ENCODE data around the gene SDK2. TPM values are rescaled to one million over a fixed set of nuclear protein-coding genes. Genes with fewer than 3 reads are reported as not detected.

The SDK2 gene
- total and polyA plus RNA-seq, 9 of the 15 experiments (the other 6 are each of a cell fraction or from before 2014, with no cell fraction given), result 0.04 TPM; not detected in 8

DNA sequence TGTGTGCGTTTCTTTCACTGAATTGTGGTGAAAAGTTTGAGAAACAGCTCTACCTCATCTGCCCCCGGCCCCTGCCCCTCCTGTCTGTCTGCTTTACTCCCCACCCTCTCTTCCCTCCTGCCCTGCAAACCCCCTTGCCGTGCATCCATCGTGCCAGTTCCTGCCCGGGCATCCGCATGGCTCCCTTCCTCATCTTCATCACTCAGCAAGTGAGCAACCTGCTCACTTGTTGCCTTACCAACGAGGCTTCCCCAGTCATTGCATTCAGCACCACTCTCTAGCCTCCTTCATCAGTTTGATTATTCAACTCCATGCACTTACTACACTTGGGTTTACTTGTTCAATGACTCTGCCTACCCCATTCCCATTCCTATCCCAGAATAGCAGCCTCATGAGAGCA is 34.8 kb upstream of the SDK2 start (continued):
- TF ChIP-seq ZBTB7A (IDR thresholded peaks at IDR 0.05; ENCODE audit: borderline replicate concordance, control insufficient read depth, low read depth, low read length) (no peak), NFXL1 (CRISPR knock-in tag; IDR thresholded peaks at IDR 0.05) (no peak), HMGN3 (IDR thresholded peaks at IDR 0.05; ENCODE audit: borderline replicate concordance, extremely low read depth, insufficient read length, low read depth, low read length) (no peak), CHD2 (IDR thresholded peaks at IDR 0.05; ENCODE audit: low read depth, low read length) (no peak), LEF1 (IDR thresholded peaks at IDR 0.05) (no peak), BRF1 (IDR thresholded peaks at IDR 0.05; ENCODE audit: borderline replicate concordance, extremely low read depth, insufficient read length) (no peak), ZNF24 (IDR thresholded peaks at IDR 0.05) (no peak), SNRNP70 (optimal IDR thresholded peaks at IDR 0.05; ENCODE audit: low read depth, low read length) (no peak), ZKSCAN1 (IDR thresholded peaks at IDR 0.05; ENCODE audit: low read depth, low read length) (no peak), KLF6 (CRISPR knock-in tag; IDR thresholded peaks at IDR 0.05; ENCODE audit: borderline replicate concordance) (no peak), KAT2B (IDR thresholded peaks at IDR 0.05; ENCODE audit: low read depth, low read length) (no peak)
- TF ChIP-seq, protein P1, sequence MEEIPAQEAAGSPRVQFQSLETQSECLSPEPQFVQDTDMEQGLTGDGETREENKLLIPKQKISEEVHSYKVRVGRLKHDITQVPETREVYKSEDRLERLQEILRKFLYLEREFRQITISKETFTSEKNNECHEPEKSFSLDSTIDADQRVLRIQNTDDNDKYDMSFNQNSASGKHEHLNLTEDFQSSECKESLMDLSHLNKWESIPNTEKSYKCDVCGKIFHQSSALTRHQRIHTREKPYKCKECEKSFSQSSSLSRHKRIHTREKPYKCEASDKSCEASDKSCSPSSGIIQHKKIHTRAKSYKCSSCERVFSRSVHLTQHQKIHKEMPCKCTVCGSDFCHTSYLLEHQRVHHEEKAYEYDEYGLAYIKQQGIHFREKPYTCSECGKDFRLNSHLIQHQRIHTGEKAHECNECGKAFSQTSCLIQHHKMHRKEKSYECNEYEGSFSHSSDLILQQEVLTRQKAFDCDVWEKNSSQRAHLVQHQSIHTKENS (CRISPR knock-in tag; IDR thresholded peaks at IDR 0.05), result no peak
- TF ChIP-seq, protein P2, sequence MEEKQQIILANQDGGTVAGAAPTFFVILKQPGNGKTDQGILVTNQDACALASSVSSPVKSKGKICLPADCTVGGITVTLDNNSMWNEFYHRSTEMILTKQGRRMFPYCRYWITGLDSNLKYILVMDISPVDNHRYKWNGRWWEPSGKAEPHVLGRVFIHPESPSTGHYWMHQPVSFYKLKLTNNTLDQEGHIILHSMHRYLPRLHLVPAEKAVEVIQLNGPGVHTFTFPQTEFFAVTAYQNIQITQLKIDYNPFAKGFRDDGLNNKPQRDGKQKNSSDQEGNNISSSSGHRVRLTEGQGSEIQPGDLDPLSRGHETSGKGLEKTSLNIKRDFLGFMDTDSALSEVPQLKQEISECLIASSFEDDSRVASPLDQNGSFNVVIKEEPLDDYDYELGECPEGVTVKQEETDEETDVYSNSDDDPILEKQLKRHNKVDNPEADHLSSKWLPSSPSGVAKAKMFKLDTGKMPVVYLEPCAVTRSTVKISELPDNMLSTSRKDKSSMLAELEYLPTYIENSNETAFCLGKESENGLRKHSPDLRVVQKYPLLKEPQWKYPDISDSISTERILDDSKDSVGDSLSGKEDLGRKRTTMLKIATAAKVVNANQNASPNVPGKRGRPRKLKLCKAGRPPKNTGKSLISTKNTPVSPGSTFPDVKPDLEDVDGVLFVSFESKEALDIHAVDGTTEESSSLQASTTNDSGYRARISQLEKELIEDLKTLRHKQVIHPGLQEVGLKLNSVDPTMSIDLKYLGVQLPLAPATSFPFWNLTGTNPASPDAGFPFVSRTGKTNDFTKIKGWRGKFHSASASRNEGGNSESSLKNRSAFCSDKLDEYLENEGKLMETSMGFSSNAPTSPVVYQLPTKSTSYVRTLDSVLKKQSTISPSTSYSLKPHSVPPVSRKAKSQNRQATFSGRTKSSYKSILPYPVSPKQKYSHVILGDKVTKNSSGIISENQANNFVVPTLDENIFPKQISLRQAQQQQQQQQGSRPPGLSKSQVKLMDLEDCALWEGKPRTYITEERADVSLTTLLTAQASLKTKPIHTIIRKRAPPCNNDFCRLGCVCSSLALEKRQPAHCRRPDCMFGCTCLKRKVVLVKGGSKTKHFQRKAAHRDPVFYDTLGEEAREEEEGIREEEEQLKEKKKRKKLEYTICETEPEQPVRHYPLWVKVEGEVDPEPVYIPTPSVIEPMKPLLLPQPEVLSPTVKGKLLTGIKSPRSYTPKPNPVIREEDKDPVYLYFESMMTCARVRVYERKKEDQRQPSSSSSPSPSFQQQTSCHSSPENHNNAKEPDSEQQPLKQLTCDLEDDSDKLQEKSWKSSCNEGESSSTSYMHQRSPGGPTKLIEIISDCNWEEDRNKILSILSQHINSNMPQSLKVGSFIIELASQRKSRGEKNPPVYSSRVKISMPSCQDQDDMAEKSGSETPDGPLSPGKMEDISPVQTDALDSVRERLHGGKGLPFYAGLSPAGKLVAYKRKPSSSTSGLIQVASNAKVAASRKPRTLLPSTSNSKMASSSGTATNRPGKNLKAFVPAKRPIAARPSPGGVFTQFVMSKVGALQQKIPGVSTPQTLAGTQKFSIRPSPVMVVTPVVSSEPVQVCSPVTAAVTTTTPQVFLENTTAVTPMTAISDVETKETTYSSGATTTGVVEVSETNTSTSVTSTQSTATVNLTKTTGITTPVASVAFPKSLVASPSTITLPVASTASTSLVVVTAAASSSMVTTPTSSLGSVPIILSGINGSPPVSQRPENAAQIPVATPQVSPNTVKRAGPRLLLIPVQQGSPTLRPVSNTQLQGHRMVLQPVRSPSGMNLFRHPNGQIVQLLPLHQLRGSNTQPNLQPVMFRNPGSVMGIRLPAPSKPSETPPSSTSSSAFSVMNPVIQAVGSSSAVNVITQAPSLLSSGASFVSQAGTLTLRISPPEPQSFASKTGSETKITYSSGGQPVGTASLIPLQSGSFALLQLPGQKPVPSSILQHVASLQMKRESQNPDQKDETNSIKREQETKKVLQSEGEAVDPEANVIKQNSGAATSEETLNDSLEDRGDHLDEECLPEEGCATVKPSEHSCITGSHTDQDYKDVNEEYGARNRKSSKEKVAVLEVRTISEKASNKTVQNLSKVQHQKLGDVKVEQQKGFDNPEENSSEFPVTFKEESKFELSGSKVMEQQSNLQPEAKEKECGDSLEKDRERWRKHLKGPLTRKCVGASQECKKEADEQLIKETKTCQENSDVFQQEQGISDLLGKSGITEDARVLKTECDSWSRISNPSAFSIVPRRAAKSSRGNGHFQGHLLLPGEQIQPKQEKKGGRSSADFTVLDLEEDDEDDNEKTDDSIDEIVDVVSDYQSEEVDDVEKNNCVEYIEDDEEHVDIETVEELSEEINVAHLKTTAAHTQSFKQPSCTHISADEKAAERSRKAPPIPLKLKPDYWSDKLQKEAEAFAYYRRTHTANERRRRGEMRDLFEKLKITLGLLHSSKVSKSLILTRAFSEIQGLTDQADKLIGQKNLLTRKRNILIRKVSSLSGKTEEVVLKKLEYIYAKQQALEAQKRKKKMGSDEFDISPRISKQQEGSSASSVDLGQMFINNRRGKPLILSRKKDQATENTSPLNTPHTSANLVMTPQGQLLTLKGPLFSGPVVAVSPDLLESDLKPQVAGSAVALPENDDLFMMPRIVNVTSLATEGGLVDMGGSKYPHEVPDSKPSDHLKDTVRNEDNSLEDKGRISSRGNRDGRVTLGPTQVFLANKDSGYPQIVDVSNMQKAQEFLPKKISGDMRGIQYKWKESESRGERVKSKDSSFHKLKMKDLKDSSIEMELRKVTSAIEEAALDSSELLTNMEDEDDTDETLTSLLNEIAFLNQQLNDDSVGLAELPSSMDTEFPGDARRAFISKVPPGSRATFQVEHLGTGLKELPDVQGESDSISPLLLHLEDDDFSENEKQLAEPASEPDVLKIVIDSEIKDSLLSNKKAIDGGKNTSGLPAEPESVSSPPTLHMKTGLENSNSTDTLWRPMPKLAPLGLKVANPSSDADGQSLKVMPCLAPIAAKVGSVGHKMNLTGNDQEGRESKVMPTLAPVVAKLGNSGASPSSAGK (IDR thresholded peaks at IDR 0.05), result no peak

All from K562 (cell line).